Bronchial epithelial cell (primary cell): ENCODE measurements around the gene MARCHF5. TPM values are rescaled to one million over a fixed set of nuclear protein-coding genes. Genes with fewer than 3 reads are reported as not detected.
"Not testable (repeated sequence)": the region's sequence is repeated elsewhere in the genome, so short reads cannot be mapped to it uniquely, and the experiment has no call there.

Experiments used
- DNase-seq: peaks from one replicate; pipeline ENCODE4 v3.0.0-alpha.2; 2010; ENCODE audit warnings: low read depth
- FAIRE-seq: peaks from 2 replicates; lab custom pipeline; 2011; peaks lifted over from hg19 to GRCh38; lab: Jason Lieb, UNC
- H3K27me3 ChIP-seq: 2 replicates; pipeline ENCODE4 v1.5.1; 2011; ENCODE audit warnings: low read length; ENCODE audit not compliant: control insufficient read depth, insufficient read depth
- H3K36me3 ChIP-seq: 2 replicates; pipeline ENCODE4 v1.5.1; 2011; ENCODE audit warnings: low read length; ENCODE audit not compliant: control insufficient read depth, insufficient read depth
- H3K4me3 ChIP-seq: 2 replicates; pipeline ENCODE4 v1.5.1; 2011; ENCODE audit warnings: mild to moderate bottlenecking, low read depth, low read length, control low read depth
- CTCF ChIP-seq: IDR thresholded peaks from 2 replicates; pipeline ENCODE4 v1.5.1; 2011; ENCODE audit warnings: mild to moderate bottlenecking, moderate library complexity, low read length, control low read depth, inconsistent platforms; ENCODE audit not compliant: insufficient read depth, severe bottlenecking
- total RNA-seq: library from RNA; depleted of rRNA; stranded (reverse); fragments of >200 nt; gene quantifications from 2 replicates; pipeline ENCODE4 v1.2.1, GENCODE V29; 2014

Gene MARCHF5
- total RNA-seq, 1 donor from 2014 or later, result 23.2 TPM

- no peak for FAIRE-seq
- Histone ChIP-seq H3K27me3 (no peaks in the 10 kb centered on the region), H3K36me3 (no peaks in the 10 kb centered on the region), H3K4me3 (no peak overlapping the region)
- DNase-seq, result peak; percentile 93
- TF ChIP-seq CTCF, result no peak
Measured at GRCh38 chr10:92328993-92329392, 38.0 kb downstream of the MARCHF5 start.

GRCh38 chr10:92329927-92330326 lies 39.0 kb downstream of the MARCHF5 start:
- H3K4me3 ChIP-seq, H3K36me3 ChIP-seq, FAIRE-seq, H3K27me3 ChIP-seq: not testable (repeated sequence)
- peak; percentile 96 for DNase-seq

GRCh38 chr10:92342796-92343195 lies 51.8 kb downstream of the MARCHF5 start:
- TF ChIP-seq CTCF, result no peak
- FAIRE-seq, result no peak
- peaks cover 5% of the 10 kb centered on the region for H3K36me3 ChIP-seq

GRCh38 chr10:92345575-92345974 lies 54.6 kb downstream of the MARCHF5 start:
- FAIRE-seq, H3K36me3 ChIP-seq, DNase-seq, H3K4me3 ChIP-seq, H3K27me3 ChIP-seq: not testable (repeated sequence)

More at GRCh38 chr10:92342796-92343195, 51.8 kb downstream of the MARCHF5 start:
- DNase-seq, result peak; percentile 59
- H3K4me3 ChIP-seq, result no peak overlapping the region
- H3K27me3 ChIP-seq, result no peaks in the 10 kb centered on the region

- not testable (repeated sequence) for FAIRE-seq, H3K4me3 ChIP-seq, DNase-seq, H3K27me3 ChIP-seq, H3K36me3 ChIP-seq
Measured at GRCh38 chr10:92347035-92347676, 56.2 kb downstream of the MARCHF5 start.

GRCh38 chr10:92350411-92350810 lies 59.4 kb downstream of the MARCHF5 start:
- Histone ChIP-seq H3K4me3 (no peak overlapping the region), H3K27me3 (no peaks in the 10 kb centered on the region), H3K36me3 (peaks cover 7% of the 10 kb centered on the region)
- DNase-seq (no peak), FAIRE-seq (no peak)
- no peak for TF ChIP-seq CTCF

GRCh38 chr10:92354587-92354986 lies 63.6 kb downstream of the MARCHF5 start:
- no peaks in the 10 kb centered on the region for H3K27me3 ChIP-seq
- H3K4me3 ChIP-seq, result no peak overlapping the region
- no peak for TF ChIP-seq CTCF
- DNase-seq (no peak), FAIRE-seq (no peak)
- H3K36me3 ChIP-seq, result peaks cover 4% of the 10 kb centered on the region
